Measurements from ENCODE around the gene LYRM9. TPM values are rescaled to one million over a fixed set of nuclear protein-coding genes. Genes with fewer than 3 reads are reported as not detected.
"Not testable (repeated sequence)": the region's sequence is repeated elsewhere in the genome, so short reads cannot be mapped to it uniquely, and the experiment has no call there.

The LYRM9 gene
- 6.0 and 6.7 TPM in 2 replicates for total RNA-seq

DNA sequence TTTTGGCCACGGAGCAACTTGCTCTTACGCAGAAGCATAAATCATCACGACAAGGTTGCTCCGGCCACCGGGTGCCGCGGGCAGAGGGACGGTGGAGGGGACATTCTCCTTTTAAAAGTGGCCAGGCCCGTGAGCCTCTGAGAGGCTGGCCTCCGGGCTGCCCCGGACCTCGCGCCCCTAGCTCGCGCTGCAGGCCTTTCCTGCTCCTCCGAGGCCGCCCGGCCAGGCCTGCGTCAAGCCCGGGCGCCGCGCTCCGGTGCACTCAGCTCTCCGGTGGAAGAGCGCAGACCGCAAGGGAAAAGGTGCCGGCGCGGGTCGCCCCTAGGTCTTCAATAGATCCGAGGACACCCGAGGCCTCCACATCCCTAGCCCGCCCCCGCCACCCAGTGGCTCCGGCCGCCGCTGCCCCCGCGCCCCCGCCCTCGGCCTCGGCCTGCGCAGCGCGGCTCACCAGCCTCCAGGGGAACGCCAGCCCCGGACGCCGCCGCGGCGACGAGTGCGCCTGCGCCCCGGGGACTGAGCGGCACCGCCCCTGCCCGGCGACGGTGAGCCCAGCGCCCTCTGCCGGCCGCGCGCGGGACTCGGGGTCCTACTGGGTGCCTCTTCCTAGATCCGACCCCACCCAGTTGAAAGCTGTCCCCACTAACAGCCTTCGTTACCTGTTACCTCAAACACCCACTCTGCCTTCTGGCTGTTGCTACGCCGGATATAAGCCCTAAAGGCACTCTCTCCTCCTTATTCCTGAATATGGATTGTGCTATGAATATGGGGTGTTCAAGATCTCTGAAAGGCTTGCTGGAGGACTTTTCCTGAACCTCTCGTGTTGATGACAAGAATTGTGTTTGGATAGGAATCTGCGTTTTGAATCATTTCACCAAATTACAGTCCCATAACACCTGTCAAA, at the start of gene LYRM9:
TSS of gene LYRM9 (minus strand) at position 500 of the 904 bp plus-strand sequence. CDS start 10,671 bp downstream, outside the sequence.
- intact Hi-C loops (cut with micrococcal nuclease), result loop anchor here (1.0 to 10.0 kb wide), 11 partner anchors 8 to 922 kb away; partner anchors contain the start of gene WSB1

DNA sequence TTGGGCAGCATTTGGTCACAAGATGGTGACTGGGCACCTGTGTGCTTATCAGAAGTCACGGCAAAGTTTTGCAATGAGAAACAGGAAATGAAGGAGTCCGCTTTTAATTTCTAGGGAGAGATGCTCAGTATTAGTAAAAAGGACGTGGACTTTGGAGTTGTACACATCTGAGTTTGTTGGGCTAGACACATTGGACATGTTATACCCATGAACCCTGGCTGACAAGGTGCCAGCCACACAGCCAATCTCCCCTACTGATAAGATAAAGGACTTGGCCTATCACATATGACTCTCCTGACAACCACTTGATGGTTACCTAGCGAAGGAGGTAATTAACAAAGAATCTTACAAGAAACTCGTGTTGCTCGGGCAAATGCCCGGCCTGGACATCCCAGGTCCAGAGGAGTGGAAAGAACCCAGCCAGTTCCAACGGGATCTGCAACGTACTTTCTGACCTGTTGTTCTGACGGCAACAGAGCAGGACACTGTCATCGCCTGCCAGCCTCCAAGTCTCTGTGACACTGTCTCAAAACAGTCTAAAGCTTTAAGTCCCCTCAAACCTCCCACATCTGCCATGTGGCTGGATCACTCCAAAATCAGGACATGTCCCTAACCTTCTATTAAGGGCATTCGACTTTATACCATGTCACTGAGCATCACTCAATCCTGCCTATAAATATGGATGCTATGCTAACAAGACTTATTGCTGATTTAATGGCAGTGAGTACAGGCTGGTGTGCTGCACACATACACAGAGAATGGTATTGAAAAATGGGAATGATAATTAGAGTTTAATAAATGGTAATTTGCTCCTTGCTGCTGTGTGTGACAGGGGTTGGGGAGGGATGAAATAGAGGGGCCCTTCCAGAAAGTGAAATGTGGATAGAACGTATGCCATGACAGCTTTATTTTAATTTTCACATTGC, 47.6 kb upstream of the LYRM9 start:
- intact Hi-C loops (cut with micrococcal nuclease), result no loop called here

DNA sequence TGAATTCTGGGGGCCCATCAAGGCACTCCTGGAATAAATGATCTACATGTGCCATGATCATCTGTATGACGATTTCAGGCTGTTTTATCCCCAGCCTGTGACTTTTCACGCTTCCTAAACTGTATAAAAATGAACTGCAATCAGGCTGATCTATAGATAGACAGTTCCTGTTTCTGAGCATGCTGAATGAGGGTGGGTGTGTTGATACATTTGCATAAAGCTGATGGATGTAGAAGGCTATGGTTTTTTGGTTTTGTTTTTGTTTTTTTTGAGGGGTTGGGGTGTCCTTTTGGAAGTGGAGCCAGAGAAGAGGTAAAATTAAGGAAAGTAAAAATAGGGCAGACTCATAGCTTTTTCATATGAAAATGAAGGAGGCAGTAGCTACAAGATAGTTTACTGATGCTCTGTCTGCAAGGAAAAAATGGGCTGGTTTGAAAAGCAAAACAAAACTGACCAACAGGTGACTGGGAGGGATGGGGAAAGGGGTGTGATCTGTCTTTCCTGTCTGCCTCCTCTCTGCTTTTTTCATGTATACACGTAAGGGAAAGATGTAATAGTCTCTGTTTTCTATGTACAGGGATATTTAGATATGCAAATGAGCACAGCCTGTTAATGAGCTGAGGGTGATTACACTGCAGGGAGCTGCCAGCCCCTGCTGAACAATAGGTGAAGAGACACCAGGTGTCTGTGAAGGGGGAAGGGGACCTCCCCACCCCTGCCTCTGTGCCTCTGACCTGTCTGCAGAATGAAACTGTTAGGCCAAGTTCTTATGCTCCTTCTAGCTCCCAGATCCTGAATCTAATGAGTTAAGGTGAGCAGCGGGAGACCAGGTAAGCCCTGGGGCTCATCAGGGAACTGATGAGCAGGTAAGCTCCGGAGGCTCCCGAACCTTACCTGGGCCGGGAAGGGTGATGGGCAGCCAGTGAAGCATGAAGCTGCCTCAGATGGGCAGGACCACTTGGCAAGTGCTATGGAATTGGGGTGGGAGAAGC, 46.6 kb upstream of the LYRM9 start:
- intact Hi-C loops (cut with micrococcal nuclease), result no loop called here

DNA sequence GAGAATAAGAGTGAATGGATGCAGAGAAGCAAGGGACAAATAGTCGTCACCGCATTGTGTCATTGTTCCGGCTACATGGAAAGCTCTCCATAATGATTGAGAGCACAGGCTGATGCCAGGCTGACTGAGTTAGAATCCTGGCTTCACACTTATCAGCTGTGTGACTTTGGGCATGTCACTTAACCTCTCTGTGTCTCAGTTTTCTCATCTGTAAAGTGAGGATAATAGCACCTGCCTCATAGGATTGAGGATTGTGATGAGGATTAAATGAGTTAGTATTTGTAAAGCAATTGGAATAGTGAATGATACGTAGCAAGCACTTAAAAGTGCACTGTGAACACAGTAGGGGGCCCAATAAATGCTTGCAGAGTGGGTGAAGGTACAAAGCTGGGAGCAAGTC, 45.7 kb upstream of the LYRM9 start:
- intact Hi-C loops (cut with micrococcal nuclease), result no loop called here

DNA sequence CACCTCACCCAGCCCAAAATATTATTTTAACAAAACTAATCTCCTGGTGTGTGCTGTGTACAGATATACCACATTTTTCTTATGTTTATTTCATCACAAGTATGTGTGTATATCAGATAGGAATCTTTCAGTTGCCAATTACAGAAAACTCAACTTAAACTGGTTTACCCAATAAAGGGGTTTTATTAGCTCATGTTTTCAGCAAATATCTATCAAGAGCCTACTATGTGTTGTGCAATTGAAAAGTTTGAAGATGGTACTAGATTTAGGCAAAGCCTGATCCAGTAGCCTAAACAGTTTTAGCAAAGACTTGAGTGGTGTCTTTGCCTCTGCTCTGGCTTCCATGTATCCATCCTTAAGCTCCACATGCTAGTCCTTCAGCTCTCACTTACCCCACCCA, 45.1 kb upstream of the LYRM9 start:
- intact Hi-C loops (cut with micrococcal nuclease), result no loop called here

DNA sequence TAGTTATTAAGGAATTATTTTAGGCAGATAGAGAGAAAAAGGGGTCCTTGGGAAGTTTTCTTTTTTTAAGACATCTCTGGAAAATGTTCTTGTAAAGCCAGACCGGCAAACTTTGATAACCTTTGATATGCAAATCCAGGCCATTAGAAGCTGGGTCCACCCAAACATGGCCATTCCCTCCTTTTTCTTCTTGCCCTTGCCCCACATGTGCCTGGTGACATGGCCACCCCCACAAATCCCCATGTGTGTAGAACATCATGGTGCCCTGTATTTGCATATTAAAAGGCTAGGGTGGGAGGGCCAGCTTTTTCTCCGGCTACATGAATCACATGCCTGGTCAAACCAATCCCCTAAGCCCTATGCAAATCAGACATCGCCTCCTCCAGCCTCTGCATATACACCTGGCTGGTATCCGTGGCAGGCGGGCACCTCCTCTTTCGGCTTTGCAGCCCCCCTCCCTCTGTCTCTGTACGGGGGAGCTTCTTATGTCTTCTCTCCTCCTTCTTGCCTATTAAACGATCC, 43.9 kb upstream of the LYRM9 start:
- intact Hi-C loops (cut with micrococcal nuclease), result no loop called here

DNA sequence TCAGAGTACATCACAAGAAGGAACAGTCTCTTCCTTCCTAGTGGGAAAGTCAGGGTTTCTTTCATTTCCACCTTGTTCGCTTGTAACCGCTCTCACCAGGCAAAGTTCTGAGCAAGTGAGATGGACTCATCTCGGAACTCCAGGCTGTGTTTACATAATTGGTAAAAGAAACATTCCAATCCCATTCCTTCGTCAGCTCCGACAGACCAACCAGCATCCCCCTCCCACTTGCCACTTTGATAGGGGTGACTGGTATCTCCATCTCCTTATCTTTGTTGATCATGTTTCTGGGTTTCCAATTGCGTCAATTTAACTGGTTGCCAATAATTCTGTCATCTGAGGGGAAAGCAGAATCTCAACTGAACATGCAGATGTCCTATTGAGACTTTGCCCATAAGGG, 36.8 kb upstream of the LYRM9 start:
- intact Hi-C loops (cut with micrococcal nuclease), result no loop called here

DNA sequence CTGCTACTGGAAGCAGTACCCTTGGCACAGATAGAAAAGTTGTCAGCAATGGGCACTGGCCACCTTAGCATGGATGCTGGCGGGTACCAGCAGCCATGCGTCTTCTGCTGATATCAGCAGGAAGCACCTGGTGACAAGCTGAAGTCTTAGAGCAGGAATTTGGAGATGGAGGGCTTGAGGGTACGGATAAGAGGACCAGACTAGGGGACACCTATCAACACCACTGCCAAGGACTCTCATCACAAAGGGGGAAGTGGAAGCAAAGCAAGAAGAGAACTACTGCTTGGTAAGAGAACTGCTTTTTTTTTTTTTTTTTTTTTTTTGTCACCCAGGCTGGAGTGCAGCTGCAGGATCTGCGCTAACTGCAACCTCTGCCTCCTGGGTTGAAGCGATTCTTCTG, 35.4 kb upstream of the LYRM9 start:
- intact Hi-C loops (cut with micrococcal nuclease), result no loop called here

DNA sequence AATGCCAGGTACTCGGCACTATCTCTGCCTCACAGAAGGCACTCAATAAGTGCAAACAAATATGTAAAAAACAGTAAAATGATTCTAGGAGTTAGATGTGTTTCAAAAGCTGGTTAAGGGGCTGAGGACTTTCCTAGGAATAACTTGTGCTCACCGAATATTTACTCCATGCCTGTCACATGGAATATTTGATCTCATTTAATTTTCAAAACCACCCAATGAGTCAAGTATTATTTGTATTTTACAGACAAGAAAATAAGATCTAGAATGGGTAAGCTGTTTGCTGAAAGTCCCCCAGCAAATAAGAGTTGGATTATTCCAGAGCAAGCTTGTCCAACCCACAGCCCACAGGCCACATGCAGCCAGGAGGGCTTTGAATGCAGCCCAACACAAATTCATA, 34.6 kb upstream of the LYRM9 start:
- intact Hi-C loops (cut with micrococcal nuclease), result no loop called here

DNA sequence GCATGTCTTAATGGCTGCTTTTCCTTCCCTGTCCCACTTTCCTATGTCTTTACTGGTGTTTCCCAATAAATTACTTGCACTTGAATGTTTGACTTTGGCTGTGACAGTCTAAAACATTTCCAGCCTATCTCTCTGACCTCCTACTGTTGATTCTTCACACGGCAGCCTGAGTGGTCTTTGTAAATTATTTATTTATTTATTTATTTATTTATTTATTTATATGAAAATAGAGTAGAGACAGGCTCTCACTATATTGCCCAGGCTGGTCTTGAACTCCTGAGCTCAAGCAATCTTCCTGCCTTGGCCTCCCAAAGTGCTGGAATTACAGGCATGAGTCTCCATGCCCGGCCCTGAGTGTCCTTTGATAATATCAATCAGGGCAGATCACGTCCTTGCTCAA, 28.4 kb upstream of the LYRM9 start:
- intact Hi-C loops (cut with micrococcal nuclease), result no loop called here

DNA sequence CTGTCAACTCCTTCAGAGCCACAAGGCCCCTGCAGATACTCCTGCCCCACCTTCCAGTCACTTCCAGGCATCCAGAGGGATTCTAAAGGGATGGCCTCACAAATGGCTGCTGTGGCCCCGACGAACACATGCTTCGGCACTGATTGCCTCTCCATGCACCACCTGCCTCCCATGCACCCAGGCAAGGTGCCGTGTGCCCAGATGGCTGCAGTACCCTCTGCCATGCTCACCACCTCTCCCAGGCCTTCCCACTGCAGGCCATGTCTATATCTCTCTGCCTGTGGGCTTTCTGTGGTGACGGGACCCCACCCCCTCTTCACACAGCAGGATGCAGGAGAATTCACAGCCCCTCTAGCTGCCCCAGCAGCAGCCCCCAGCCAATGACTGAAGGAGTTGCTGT, 27.9 kb upstream of the LYRM9 start:
- intact Hi-C loops (cut with micrococcal nuclease), result no loop called here

DNA sequence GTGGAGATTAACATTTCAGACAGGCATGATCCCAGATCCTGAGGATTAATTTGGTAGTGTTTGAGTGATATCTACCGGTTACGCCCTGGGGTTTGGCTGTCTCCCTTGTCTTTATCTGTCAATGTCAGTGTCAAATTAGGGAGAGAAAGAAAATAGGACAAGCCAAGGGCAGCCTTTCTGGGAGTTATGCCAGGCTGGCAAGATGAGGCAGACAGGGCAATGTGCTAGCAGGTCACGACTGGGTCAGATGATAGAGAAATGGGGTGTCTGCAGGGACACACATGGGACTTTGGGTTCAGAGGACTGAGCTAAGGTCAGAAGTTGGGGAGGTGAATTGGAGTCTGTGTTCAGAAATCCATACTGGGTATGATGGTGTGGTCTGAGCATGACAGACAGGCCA, 27.4 kb upstream of the LYRM9 start:
- intact Hi-C loops (cut with micrococcal nuclease), result no loop called here

DNA sequence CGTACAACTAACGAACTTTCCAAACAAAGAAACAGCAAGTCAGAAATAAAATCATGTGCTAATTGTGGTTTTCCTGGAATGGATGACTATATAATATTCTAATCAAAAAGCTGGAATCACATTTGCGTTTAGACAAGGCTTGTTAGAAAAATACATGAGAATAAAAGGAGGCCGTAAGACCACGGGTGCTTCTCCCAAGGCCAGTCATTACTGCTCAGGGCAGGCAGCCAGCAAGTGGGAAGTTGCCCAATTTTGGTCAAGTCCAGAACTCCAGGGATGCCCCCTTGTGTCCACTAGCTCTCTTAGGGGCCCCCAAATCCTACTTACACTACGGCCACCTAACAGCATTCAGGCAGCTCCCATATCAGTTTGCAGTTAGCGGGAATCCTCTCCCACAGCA, 25.9 kb upstream of the LYRM9 start:
- intact Hi-C loops (cut with micrococcal nuclease), result no loop called here

DNA sequence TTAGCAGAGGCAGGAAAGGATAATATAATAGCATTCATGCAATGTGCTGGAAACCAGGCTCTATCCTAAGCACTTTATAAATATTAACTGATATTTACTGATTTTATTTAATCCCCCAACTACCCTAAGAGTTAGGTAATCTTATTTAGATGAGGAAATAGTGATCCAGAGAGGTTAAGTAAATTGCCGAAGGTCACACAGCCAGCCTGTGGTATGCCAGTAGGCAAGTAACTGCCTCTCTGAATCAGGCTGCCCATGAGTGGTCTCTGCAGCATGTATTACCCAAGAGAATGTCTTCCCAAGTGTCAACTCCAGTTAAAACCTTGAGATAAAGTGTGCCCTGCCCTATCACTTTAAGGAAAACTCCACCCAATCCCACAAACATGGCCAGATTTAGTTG, 25.3 kb upstream of the LYRM9 start:
- intact Hi-C loops (cut with micrococcal nuclease), result no loop called here

DNA sequence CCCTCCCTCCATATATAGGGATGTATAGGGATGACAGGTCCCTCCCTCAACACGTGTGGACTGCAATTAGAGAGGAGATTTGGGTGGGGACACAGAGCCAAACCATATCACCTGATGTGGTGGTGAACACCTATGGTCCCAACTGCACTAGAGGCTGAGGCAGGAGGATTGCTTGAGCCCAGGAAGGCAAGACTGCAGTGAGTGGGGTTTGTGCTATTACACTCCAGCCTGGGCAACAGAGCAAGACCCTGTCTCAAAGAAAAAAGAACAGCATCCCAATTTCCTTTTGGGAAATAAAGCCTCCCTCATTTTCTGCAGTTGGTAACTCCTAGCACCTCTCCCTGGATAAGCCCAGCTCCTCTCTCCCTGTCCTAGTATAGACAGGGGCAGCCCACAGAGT, 23.8 kb upstream of the LYRM9 start:
- intact Hi-C loops (cut with micrococcal nuclease), result no loop called here

DNA sequence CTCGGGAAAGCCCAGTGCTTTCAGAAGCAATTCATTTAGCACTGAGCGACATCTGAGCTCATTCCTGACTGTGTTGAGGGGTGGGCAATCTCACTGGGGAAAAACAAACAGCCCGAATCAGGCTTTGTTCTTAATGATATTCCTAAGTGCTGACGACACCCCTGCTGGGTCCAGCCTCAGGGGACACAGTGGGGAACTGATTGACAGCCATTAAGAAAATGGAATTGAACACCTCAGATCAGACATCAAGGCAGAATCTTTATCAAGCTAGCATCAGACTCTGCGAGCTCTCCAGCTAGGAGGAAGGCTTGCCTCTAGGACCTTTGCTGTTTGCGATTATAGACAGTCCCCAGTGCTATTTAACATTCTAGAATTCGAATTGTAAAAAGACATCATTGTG, 22.5 kb upstream of the LYRM9 start:
- intact Hi-C loops (cut with micrococcal nuclease), result no loop called here

DNA sequence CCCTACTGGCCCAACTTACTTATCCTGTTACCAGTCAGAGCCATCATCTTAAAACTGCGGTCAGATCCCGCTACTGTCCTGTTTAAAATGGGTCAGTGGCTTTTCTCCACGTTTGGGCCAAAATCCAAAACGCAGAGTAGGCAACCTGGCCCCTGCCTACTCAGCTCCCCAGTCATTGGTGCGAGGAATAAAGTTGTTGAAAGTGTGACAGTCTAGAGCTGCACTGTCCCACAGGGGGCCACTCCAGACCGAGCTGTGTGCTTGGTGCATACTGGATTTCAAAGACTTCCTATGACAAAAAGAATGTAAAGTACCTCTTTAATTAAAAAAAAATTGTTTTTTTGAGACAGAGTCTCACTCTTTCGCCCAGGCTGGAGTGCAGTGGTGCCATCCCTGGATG, 21.2 kb upstream of the LYRM9 start:
- intact Hi-C loops (cut with micrococcal nuclease), result no loop called here

DNA sequence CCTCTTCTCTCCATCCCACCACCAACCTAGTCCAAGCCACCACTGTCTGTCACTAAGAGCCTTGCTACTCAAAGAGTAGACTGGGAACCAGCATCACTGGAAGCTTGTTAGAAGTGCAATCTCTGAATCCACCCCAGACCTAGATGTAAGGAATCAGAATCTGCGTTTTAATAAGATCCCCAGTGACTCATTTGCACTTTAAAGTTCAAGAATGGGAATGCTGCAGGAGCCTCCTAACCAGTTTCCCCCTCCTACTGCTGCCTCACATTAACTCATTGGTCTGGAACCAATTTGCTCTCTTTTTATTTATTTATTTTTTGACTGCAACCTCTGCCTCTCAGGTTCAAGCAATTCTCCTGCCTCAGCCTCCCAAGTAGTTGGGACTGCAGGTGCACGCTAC, 19.8 kb upstream of the LYRM9 start:
- intact Hi-C loops (cut with micrococcal nuclease), result no loop called here

DNA sequence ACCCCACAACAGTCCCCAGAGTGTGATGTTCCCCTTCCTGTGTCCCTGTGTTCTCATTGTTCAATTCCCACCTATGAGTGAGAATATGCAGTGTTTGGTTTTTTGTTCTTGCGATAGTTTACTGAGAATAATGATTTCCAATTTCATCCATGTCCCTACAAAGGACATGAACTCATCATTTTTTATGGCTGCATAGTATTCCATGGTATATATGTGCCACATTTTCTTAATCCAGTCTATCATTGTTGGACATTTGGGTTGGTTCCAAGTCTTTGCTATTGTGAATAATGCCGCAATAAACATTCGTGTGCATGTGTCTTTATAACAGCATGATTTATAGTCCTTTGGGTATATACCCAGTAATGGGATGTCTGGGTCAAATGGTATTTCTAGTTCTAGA, 19.1 kb upstream of the LYRM9 start:
- intact Hi-C loops (cut with micrococcal nuclease), result not testable (repeated sequence)

DNA sequence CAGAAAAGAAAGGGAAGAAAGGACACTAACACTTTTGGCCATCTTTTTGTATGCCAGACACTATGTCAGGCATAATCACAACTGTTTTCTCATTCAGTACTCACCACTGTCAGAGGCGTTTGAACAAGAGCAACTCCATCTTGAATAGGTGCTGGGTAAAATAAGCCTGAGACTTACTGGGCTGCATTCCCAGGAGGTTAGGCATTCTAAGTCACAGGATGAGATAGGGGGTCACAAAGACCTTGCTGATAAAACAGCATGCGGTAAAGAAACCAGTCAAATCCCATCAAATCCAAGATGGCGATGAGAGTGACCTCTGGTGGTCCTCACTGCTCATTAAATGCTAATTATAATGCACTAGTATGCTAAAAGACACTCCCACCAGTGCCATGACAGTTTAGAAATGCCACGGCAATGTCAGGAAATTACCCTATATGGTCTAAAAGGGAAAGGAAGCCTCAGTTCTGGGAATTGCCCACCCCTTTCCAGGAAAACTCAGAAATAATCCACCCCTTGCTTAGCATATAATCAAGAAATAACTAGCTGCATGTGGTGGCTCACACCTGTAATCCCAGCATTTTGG, 14.9 kb upstream of the LYRM9 start:
- intact Hi-C loops (cut with micrococcal nuclease), result no loop called here

Data from T-helper 1 cell treated with Interleukin-12 subunit alpha and Interleukin-12 subunit beta and Interleukin-4 antibody, amounts not matched to agents 30 ng/mL and 1 ng/mL, for 36 hours (primary cell).